Motor neuron (in vitro differentiated cells): Measurements from ENCODE around the gene SLC1A5. TPM values are rescaled to one million over a fixed set of nuclear protein-coding genes. Genes with fewer than 3 reads are reported as not detected.
"Not testable (repeated sequence)": the region's sequence is repeated elsewhere in the genome, so short reads cannot be mapped to it uniquely, and the experiment has no call there.

Experiments used
- ATAC-seq, 8 experiments: fragments of 200-7000 bp; cut with Tn5 transposase; replicated peaks in 6 of 8; 2 replicates each; pipeline ENCODE4 v1.8.0; 2021; ENCODE audit warnings: mild to moderate bottlenecking in 8 of 8, moderate library complexity in 8 of 8
- H3K27ac ChIP-seq, 2 donors: fragments of 250-450 bp; sonication (Bioruptor Pico); 2 replicates each; pipeline ENCODE4 v1.9.0; 2021; ENCODE audit warnings: antibody characterized with exemption in 2 of 2, mild to moderate bottlenecking in 2 of 2, moderate library complexity in 1 of 2
- H3K4me1 ChIP-seq, 2 donors: fragments of 250-450 bp; sonication (Bioruptor Pico); replicated peaks in 1 of 2; 2 replicates each; pipeline ENCODE4 v1.6.1; 2021; ENCODE audit warnings: antibody characterized with exemption in 2 of 2, mild to moderate bottlenecking in 2 of 2, moderate library complexity in 1 of 2
- H3K4me3 ChIP-seq, 5 donors: fragments of 250-450 bp; sonication (Bioruptor Pico); 2 replicates each; pipeline ENCODE4 v1.9.0; 2021; ENCODE audit warnings: antibody characterized with exemption in 5 of 5, mild to moderate bottlenecking in 5 of 5, moderate library complexity in 4 of 5
- WGBS, 10 experiments: fragments of 450-650 bp; shearing (Covaris generic); methylation state at CpG; one replicate each; pipeline ENCODE4 v1.0.0; 2022; 5-methylcytosine and 5-hydroxymethylcytosine counted together
- in situ Hi-C, 9 experiments: fragments of 400-800 bp; cut with MboI; loops; one replicate each; pipeline ENCODE4 v1.15.0; 2021; ENCODE audit warnings: low sequenced_read_pairs in 9 of 9, low pct_unique_long_range_greater_than_20kb in 2 of 9; ENCODE audit not compliant: unreplicated experiment in 9 of 9
- total RNA-seq, 8 experiments: library from RNA; unstranded; fragments of 300-600 nt; gene quantifications; 2 replicates each; pipeline versions ENCODE4 v1.2.3 to v1.2.4, GENCODE V29; 2022

Gene SLC1A5
- total RNA-seq, 8 experiments from 2014 or later, result 54.6 to 98.0 (median 77.7) TPM

GRCh38 chr19:46788968-46789338, 559 bp upstream of the SLC1A5 start:
- in situ Hi-C loops, result no loop called here
- Histone ChIP-seq H3K4me1 (peaks cover 12 to 21% of the 10 kb centered on the region in 2 donors), H3K4me3 (peak overlapping the region; percentile 8 to 76 (median 59)), H3K27ac (no peak overlapping the region)
- no peak for ATAC-seq
- WGBS, 10 experiments, result 0 to 80% (median 60%) methylated on average over 1 to 4 of the region's 9 CpGs; no CpG with 5 or more reads in 3 of the 10 experiments

- in situ Hi-C loops, result no loop called here
- 0 to 10% (median 0%) methylated on average over 2 to 8 of the region's 80 CpGs; no CpG with 5 or more reads in 6 of the 10 experiments for whole genome bisulfite sequencing, 10 experiments
- Histone ChIP-seq H3K27ac (peak overlapping the region; percentile 92 to 95), H3K4me3 (peak overlapping the region; percentile 57 to 88 (median 73)), H3K4me1 (peaks cover 24 to 31% of the 10 kb centered on the region in 2 donors)
- ATAC-seq, result peak; percentile 3 to 18 (median 10)
These were observed 798 bp downstream of the SLC1A5 start for GRCh38 chr19:46787331-46788261.

DNA sequence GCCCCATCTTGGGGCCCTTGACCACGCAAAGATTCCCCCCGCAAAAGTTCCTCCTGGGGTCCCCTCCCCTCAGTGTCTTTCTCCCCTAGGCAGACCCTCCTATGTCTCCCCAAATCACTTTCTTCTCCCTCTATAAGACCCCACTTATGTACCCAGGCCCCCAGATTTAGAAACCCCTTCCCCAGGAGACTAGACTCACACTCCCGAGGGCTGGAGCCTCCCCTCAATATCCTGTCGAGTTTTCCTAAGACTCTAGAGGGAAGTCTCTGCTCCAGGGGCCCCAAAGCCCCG, 1.4 kb downstream of the SLC1A5 start:
- in situ Hi-C loops, result no loop called here
- Histone ChIP-seq H3K4me1 (peaks cover 24 to 32% of the 10 kb centered on the region in 2 donors), H3K4me3 (peak overlapping the region; percentile 57 to 88 (median 73)), H3K27ac (peak overlapping the region; percentile 92 to 95)
- no peak for ATAC-seq
- no CpG with 5 or more reads among the region's 5 CpGs for WGBS, 10 experiments

GRCh38 chr19:46786236-46787039, 2.0 kb downstream of the SLC1A5 start:
- H3K4me3 ChIP-seq, result peak overlapping the region; percentile 57 to 88 (median 73)
- 0 to 4% (median 0%) methylated on average over 1 to 6 of the region's 20 CpGs; no CpG with 5 or more reads in 4 of the 10 experiments for WGBS, 10 experiments
- ATAC-seq, result peak; percentile 11 to 42 (median 22)

GRCh38 chr19:46785980-46786235, 2.5 kb downstream of the SLC1A5 start:
- peak overlapping the region; percentile 57 to 88 (median 73) for H3K4me3 ChIP-seq
- peaks cover 24 to 32% of the 10 kb centered on the region in 2 donors for H3K4me1 ChIP-seq
- in situ Hi-C loops, result no loop called here
- H3K27ac ChIP-seq, result peak overlapping the region; percentile 92 to 95
- WGBS, 10 experiments, result 0 to 18% (median 13%) methylated on average over 1 to 4 of the region's 4 CpGs; no CpG with 5 or more reads in 7 of the 10 experiments
- no peak for ATAC-seq

More at GRCh38 chr19:46786236-46787039, 2.0 kb downstream of the SLC1A5 start:
- H3K4me1 ChIP-seq, result peaks cover 24 to 32% of the 10 kb centered on the region in 2 donors
- H3K27ac ChIP-seq, result peak overlapping the region; percentile 92 to 95
- in situ Hi-C loops, result no loop called here

DNA sequence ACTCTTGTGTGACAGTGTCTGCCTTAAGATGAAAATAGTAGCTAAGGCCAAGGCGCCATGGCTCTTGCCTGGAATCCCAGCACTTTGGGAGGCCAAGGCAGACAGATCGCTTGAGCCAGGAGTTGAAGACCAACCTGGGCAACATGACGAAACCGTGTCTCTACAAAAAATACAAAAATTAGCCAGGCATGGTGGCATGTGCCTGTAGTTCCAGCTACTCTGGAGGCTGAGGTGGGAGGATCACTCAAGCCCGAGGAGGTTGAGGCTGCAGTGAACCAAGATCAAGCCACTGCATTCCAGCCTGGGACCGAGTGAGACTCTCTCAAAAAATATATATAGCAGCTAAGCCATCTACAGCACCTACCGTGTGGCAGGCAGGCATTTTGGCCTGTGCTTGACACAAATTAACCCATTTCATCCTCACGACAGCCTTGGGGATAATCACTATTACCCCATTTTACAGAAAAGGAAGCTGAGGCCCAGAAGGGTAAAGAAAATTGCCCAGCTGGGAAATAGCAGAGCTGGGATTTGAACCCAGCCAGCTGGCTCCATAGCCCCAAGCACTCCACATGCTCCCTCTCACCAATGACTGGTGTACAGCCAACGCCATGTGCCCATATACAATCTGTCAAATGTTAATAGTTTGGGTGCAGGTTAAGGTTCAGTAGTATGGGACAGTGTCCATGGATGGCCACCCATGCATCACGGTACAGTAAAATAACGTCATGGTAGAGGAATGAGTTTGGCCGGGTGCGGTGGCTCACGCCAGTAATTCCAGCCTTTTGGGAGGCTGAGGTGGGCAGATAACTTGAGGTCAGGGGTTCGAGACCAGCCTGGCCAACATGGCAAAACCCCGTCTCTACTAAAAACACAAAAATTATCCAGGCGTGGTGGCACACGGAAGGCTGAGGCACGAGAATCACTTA, 3.1 kb downstream of the SLC1A5 start:
- Histone ChIP-seq H3K4me3 (peak overlapping the region; percentile 57 to 88 (median 73)), H3K27ac (peak overlapping the region; percentile 92 to 95), H3K4me1 (peaks cover 24 to 32% of the 10 kb centered on the region in 2 donors)
- 0 to 80% (median 49%) methylated on average over 1 to 17 of the region's 19 CpGs; no CpG with 5 or more reads in 2 of the 10 experiments for WGBS, 10 experiments
- no peak for ATAC-seq
- in situ Hi-C loops, result no loop called here

DNA sequence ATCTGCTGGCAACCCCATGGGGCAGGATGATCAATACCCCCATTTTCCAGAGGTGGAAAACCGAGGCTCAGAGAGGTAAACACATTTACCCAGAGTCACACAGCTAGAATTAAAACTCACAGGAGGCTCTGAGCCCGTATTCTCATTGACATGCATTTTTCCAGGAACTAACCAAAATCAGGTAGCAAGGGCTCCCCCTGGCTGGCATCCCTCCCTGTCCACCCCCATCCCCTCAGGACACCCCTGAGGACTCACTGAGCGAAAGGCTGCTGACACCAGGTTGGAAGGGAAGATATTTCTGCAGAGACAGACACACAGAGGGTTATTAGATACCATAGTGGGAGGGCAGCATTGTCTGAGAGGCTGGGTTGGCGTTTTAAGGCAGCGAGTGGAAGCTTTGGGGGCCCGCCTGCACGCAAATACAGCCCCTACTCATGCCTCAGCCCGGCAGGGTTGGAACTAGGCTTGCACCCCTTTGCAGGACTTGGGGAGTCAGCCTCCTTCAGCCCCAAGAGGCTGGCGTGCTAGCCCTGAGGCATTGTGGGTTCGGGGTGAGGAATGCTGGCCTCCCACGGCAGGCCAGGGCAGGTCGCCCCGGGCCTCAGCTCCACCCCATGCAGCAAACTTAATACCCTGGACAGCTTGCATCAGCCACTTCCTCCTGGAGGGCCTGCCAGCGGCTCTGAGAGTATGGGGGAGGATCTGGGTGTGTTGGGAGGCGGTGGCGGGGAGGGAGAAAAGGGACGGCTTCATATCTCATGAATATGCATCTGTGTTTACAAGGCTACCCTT, 3.9 kb downstream of the SLC1A5 start:
- Histone ChIP-seq H3K4me1 (peaks cover 24 to 32% of the 10 kb centered on the region in 2 donors), H3K4me3 (peak overlapping the region; percentile 57 to 88 (median 73)), H3K27ac (peak overlapping the region; percentile 92 to 95)
- ATAC-seq, result peak; percentile 31 to 75 (median 60)
- in situ Hi-C loops, result no loop called here
- WGBS, 10 experiments, result 20% methylated on average over 1 of the region's 17 CpGs; no CpG with 5 or more reads in 9 of the 10 experiments

DNA sequence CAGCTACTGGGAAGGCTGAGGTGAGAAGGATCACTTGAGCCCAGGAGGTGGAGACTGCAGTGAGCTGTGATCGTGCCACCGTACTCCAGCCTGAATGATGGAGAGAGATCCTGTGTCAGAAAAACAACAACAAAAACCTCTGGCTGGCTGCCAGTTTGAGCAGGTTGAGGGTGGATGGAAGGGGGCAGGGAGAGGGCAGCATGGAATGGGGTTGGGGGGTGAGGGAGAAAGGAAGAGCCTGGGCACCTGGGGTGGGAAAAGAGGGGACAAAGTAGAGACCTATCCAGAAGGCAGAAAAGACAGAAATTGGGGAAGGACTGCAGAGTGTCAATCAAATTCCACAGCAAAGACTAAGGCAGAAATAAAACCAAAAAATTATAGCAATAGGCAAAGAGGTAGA, 4.7 kb downstream of the SLC1A5 start:
- in situ Hi-C loops, result no loop called here
- Histone ChIP-seq H3K4me3 (peak overlapping the region; percentile 57 to 88 (median 73)), H3K4me1 (peaks cover 24 to 29% of the 10 kb centered on the region in 2 donors), H3K27ac (peak overlapping the region; percentile 92 to 95)
- ATAC-seq, result no peak
- 25 to 90% (median 50%) methylated on average over 2 of the region's 2 CpGs; no CpG with 5 or more reads in 7 of the 10 experiments for WGBS, 10 experiments

DNA sequence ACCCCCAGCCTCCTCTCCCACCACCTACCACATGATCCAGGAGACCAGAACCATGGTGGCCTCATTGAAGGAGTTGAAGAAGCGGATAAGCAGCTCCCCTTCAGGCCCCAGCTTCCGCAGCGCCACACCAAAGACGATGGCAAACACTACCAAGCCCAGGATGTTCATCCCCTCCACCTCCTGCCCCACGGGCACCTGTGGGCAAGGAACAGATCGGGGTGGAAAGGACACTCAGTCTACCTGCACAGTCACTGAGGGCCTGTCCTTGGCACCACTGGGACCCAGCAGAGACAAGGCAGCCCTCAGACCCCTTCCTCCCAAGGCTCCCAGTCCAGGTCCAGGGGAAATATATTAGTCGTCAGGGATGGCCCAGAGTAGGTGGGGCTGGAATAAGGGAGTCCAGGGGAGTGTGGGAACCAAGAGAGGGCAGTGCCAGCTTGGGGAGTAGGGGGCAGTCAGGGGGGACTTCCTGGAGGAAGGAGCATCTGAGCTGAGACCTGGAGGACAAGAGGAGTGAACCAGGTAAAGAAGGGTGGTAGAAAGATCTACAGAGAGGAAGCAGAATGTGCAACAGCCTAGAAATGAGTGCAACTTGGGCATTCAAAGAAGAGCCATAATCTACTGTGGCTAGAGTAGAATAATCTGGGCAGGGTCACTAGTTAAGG, 5.9 kb downstream of the SLC1A5 start:
- Histone ChIP-seq H3K27ac (peak overlapping the region in 1 of 2 donors; percentile 95), H3K4me1 (peaks cover 24 to 29% of the 10 kb centered on the region in 2 donors), H3K4me3 (no peak overlapping the region)
- in situ Hi-C loops, result no loop called here
- ATAC-seq, result no peak
- WGBS, 10 experiments, result 100% methylated on average over 1 of the region's 7 CpGs; no CpG with 5 or more reads in 9 of the 10 experiments

- H3K27ac ChIP-seq, H3K4me3 ChIP-seq, ATAC-seq, in situ Hi-C loops, H3K4me1 ChIP-seq: not testable (repeated sequence)
- WGBS, 10 experiments, result 80 to 100% (median 91%) methylated on average over 1 to 9 of the region's 12 CpGs; no CpG with 5 or more reads in 2 of the 10 experiments
These were observed 10.3 kb downstream of the SLC1A5 start for GRCh38 chr19:46777956-46778645.
